Pulmonary artery endothelial cell (primary cell): ENCODE results near the gene EGR4. TPM values are rescaled to one million over a fixed set of nuclear protein-coding genes. Genes with fewer than 3 reads are reported as not detected.

Experiments used
- DNase-seq: peaks from one replicate; pipeline ENCODE4 v3.0.0-alpha.2; 2011; ENCODE audit warnings: low read depth, low spot score
- total RNA-seq: library from RNA; depleted of rRNA; stranded (reverse); fragments of >200 nt; gene quantifications from 2 replicates; pipeline ENCODE4 v1.2.3, GENCODE V29; 2014

Gene EGR4
- total RNA-seq, 1 donor from 2014 or later: not detected

DNA sequence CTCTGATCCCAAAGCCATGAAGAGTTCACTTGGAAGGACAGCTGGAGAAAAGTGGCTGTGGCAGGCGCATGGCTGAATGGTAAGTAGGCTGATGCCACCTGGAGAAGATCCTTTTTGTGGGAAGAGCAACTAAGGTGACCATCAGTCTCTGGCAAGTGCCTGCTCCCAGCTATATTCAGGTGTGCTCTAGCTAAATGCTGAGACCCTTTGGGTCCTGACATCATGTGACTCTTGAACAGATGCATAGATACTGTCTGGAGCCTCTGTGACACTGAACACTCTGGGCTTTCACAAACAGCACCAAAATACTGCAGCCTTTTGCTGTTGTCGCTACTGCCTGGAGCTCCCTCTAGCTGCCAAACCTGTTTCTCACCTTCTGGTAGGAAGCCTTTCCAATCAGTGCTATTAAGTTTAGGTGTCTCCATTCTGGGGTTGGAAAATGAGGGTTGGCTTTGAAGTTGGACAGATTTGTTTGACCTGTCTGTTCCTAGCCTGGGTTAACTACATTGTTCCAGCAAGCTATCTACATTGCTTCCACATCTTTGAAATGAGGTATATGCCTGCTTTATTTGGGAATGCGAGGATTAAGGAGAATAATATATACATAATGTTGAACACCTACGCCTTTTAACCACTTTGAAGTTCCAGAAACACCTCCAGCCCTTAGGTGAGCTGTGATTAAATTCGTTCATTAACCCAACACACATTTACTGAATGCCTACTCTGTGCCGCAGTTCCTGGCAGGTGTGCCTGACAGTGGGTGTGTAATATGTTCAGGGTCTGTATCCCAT lies 3.1 kb downstream of the EGR4 start:
- DNase-seq: no peak

DNA sequence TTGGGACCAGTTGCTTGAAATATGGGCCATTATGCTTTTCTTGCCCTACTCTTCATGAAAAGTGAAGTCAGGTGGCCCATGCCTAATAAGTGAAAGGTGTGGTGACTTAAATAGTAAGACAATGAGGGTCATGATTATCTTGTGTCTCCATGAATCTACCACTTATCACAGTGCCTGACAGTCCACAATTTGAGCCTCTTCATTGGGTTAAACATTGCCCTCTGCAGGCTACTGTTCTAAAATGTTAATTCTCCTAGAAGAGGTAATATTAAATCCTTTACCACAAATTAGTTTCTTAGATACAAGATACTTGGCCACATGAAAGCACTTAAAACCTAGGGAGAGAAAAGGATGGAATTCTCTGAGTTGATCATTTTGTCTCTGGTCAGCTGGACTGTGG lies 4.0 kb downstream of the EGR4 start:
- DNase-seq: no peak

DNA sequence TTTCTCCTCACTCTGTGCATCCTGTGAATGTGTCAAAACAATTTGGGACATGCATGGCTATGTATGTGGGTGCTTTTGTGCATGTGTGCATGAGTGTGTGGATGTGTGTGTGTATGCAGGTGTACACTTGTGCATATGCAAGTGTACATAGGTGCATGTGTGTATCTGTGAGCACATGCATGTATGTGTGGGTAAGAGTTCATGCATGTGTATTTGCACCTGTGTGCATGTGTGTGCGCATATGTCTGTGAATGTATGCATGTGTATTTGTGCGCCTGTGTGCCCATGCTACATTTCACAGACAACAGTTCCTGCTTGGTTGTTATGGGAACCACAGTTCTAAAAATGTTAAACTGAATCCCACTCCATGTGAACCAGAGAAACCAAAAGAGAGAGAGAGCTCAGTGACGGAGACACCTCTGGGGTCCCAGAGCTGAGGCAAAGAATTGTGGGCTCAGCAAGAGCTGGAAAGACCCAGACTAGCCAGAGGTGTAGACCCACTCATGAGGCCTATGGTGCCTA lies 7.2 kb downstream of the EGR4 start:
- DNase-seq: no peak

DNA sequence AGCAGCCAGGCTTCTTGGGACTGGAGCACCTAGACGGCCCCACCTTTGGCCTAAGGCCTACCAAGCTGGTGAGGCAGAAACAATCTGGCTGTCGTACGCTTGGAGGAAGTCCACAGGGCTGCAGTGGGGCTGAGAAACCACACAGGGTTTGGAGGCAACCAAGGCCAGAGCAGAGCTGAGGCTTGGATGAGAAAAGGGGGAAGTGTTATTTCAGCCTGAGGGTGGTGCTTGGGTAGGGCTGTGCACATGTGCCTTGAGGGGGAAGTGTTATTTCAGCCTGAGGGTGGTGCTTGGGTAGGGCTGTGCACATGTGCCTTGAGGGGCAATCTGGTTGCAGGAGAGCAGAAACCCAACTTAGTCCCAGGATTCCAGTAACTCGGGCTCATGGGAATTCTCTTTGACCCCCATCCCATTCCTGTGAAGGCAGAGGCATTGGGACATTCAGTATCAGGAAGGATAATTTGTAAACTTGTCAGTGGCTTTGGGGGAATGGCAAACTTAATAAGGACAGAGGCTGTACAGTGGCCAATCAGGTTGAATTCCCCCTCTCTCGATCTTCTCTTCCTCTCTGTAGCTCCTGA lies 8.1 kb downstream of the EGR4 start:
- no peak for DNase-seq

DNA sequence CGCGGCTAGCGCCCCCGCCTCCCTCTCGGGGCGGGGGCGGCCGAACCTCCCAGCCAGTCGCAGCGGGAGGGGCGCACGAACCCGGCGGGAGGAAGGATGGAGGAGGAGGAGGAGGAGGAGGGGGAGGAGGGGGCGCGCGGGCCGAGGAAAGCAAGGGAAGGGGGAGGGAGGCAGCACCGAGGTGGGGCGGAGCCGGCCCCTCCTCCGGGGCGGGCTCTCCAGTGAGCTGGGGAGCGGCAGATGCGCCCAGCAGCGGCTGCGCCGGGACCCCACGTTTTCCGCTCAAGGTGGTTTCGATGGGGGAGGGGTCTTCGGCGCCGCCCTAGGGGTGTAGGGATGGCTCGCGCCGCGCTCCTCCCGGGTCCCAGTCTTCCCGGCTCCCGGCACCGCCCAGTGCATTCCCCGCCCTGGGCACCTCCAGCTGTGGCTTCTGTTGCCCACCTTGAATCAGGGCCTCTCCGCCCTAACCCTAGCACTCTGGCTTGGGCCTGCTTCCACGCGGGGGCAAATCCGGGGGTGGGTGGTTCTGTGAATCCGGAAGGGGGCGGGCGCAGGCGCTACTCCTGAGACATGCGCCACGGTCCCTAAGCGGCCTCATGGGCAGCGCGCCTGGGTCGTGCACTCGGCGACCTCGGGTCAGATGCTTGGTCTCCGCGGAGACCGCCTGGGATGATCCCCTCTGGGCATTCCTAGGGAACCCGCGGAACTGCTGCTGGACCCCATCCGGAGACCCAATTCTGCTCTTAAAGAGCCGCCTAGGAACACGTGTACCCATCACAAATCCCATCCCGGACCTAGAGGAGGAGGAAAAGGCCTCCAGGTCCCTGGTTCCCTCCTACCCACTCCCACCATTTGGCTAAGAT lies 8.8 kb downstream of the EGR4 start, which contains the start of gene FBXO41:
FBXO41 (minus strand) TSS at position 183 of the 863 bp plus-strand sequence. CDS start 14,848 bp downstream, outside the sequence.
- DNase-seq: no peak

DNA sequence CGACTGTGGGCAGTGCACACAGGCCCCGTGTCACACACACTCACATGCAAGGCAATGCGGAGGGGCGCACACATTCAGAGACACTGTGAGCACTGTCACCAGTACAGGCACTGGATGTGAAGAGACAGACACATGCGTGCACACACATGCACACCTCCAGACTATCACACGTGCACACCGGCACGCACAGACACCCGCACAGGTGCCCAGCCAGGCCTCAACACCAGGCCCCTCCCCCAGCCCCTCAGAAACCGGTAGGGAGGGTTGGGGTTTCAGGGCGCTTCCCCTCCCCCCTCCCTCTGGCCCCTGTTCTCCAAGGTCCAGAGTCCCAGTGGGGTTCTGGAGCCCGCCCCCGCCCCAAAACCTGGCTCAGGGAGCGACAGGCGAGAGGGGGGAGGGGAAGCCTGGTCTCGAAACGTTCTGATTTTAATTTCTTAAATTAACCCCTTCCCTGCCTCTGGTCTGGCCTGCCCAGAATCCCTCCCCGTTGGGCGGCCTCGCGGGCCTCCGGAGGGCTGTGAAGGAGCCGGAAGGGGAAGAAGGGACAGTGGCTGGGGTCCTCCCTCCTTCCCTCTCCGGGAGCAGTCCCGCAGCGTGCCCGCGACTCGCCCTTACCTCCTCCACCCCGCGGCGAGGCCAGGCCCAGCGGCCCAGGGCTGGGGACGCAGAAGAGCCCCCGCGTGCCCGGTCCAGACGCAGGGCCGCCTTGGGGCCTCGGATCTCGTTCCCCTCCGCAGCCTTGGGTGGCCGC lies 9.6 kb downstream of the EGR4 start:
- DNase-seq: no peak

DNA sequence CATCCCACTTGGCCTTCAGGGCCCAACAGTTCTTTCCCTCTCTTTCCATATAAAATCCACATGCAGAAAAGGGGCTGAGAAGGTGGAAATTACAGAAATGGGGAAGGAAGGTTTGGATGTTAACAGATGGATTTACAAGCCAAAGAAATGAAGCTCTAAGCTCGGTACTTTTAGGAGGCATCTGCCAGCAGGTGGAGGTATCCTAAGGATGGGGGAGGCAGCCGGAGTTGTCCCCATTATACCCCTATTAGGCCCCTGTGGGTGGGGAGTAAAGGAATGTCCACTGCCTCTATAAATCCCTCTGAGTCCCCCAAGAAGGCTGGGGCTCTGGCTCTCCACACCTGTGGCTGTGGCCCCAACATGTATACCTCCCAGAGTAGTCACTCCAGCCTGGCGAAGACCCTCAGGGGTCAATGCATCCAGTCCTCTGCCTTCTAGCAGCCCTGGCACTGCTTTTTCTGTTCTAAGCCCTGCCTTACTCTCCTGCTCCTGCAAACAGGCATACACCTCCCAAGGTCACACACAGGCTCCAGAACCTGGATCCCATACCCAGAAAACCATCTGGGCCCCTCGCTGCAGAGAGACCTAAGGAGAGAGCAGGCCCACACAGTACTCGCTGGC lies 10.3 kb downstream of the EGR4 start:
- DNase-seq: no peak

DNA sequence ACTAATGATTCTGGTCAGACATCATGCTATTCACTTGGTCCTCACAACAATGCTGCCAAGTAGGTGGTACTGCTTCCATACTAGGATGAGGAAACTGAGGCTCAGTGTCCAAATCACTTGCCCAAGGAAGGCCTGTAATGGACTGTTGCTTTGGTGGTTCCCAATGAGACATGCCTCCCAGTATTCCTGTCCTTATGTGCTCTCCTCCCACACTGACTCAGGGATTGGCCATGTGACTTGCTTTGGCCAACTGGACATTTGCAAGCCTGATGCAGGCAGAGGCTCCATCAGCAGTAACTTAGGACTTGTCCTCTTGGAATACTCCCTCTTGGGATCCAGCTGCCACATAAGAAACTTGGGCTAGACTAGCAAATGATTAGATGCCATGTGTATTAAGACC lies 12.1 kb downstream of the EGR4 start:
- no peak for DNase-seq

DNA sequence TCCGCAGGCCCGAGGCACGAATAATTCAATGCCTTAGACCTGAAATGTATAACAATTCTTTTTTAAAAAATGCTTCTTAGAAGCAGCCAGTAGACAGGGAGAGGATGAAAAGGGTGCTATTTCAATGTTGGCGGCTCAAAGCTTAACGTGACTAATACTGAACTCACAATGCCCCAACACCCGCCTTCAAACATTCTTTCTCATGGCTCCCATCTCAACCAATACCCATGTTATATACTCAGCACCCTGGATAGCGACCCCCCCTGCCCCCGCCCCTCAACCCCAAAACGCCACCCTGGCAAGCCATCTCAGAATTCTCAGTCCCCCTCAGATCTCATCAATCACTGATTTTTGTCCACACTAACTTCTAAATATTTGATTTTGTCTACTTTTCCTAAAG lies 13.5 kb downstream of the EGR4 start:
- DNase-seq: no peak

DNA sequence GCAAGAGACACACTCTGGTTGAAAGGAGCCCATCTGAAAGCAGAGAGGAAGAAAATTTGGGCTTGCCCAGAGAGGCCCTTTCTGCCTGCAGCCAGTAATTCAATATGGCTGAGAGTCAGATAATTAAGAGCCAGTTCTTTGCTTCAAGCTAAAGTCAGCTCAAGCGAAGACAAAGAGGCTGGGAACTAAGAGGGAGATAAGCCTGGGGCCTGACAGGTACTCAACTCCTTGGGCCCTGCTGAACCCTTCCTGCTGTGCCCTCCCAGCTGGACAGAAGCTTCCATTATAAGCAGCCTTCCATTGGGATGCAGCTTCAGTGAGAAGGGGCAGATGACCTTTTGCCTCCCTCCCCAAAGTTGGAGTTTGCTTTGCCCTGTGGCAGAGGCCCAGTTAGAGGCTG lies 21.1 kb downstream of the EGR4 start:
- no peak for DNase-seq

DNA sequence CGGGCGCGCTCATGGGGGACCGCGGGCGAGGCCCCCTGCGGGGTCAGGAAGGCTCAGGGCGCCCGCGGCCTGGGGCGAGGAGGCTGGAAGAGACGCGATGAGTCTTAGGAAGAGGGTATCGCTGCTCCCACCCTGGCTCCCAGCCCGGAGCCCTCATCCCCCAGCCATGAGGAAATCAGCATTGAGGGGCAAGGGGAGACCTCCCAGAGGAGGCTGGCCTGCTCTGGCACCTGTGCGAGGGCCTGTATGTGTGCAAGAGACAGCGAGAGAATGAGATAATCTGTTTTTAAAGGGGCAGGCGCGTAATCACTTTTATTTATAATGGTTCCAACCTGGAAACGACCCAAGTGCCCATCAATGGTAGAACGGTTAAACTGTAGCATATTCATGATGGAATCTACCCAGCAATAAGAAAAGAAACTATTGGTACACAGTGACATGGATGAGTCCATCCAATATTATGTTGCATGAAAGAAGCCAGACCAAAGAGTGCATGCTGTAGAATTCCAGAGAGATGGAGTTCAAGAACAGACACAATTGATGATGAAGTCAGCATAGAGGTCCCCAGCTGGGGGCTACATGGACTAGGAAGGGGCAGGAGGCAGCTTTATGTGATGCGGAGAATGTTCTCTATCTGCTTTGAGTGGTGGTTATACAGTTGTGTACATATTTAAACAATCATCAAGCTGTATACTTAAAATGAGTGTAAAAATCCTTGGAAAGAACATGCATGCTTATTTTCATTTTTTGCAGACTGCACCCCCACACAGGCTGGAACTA lies 23.5 kb downstream of the EGR4 start:
- DNase-seq: no peak

DNA sequence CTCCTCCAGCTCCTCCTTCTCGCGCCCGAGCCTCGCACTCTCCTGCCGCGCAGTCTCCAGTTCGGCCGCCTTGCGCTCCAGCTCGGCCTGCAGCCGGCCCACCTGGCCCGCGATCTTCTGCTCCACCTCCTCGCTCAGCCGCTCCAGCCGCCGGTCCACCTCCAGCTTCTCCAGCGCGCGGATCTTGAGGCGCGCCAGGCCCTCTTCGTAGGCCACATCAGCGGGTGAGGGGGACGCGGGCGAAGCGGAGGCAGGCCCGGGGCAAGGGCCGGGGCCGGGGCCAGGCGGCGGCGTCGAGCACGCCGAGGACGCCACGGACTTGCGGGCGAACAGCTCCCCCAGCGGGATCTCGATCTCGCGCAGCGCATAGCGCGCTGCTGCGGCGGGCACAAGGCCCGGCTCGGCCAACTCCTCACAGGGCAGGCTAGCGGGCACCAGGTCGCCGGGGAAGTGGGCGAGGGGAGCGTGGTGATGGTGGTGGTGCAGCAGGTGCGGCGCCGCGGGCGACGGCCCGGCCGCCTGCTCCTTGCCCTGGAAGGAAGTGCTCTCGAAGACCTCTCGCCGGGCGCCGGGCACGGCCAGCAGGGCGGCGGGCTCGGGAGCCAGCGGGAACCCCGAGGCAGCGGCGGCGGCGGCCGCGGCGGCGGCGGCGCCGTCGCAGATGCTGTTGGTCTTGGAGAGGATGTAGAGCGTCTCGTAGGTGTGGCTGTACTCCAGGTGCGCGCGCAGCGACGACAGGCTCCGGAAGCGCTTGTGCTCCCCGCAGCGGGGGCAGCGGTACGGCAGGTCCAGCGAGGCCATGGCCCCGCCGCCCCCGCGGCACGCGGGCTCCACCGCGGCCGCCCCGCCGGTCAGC lies 24.3 kb downstream of the EGR4 start:
- DNase-seq: no peak

DNA sequence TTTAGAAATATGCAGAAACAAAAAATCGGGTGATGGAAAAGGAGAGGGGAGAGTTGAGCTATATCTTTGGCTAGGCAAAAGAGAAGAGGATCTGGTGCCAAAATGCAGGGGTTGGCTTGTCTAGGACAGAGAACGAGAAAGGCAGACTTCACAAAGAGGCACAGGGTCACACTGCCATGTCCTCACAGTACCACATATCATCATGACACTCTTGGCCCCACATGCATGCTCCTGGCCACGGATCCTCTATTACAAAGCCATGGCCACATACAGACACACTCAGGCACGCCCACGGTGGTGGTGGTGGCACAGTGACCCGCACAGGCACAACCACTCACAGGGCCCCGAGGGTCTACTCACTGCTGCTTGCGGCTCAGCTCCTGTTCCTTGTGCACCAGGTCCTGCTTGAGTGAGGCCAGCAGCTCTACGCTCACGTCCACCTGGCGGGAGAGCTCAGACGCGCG lies 24.9 kb downstream of the EGR4 start:
- no peak for DNase-seq

DNA sequence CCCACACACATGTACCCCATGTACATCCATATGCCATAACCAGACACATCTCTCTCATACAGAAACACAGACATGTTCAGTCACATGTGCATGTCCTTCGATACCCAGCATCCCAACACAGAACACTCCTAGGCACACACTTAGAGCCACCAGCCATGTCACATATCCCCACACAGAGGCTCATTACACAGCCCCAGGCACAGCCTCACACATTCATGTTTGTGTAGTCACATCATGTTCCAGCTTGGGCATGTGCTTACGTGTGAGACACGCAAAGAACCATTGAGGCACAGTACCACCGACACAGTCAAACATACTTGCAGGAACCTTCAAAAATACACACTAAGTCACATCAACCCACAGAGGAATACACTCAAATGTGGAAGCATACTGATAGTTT lies 26.3 kb downstream of the EGR4 start:
- no peak for DNase-seq

DNA sequence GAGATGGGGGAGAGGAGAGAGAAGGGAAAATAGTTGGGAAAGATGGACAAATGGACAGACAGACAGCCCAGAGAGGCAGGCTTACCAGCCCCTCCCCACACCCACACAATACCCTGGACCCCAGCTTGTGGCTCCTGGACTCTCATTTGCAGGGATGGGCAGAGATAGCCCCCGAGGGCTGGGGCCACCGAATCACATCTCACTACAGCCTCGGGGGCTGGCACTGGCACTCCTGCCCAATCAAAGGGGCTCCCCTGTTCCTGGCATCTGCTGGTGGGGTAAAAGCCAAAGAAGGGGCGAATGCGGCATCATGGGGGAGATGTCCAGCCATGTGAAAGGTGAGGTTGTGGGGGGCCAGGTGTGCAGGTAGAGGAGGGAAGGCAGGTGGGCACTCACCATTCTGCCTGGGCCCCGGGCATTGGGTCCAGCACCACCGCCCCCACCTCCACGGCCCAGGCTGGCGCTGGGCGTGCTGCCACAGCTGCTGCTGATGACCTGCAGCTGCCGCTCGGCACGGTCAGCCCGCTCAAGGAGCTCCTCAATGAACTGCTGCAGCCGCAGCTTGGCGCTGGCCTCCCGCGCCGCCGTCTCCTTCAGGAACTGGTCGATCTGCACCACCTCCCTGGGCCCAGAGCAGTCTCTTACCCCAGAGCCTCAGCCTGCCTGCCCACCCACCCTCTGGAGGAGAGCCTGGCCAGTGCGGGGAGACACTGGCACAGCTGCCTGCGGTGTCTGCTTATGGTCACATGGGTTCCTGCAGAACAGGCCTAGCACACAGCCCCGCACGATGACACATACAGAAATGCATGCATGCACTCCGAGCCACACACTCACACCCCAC lies 27.1 kb downstream of the EGR4 start:
- no peak for DNase-seq

DNA sequence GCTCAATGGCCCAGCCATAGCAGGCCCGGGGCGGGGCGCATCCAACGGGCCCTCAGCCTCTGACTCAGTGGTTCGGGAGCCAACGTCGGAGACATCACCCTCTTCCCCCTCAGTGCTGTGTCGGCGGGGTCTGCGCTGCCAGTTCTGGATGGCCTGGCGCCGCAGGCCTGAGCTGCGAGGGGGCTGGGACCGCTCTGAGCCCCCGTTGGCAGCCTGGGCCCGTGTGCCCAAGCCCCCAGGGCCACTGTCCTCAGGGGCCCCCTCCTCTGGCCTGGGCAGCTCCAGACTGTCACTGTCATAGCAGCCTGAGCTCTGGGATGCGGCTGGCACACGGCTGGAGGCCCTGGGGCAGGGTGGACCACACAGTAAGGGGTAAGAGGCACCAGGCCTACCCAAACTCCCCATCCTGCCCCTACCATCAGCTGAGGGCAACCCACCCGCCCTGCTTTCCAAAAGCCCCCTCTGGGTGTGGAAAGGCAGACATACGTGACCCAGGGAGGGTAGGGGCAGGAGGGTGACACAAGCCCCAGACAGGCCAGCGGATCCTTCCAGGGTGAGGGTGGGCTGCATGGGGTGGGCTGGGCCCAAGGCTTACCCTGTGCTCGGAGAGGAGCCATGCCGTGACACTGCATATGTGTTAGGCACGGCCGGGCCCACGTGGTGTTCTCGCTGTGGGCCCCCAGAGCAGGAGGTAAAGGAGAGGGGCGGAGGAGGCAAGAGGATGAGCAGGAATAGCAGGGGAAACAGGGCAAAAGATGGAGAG lies 27.9 kb downstream of the EGR4 start:
- no peak for DNase-seq

DNA sequence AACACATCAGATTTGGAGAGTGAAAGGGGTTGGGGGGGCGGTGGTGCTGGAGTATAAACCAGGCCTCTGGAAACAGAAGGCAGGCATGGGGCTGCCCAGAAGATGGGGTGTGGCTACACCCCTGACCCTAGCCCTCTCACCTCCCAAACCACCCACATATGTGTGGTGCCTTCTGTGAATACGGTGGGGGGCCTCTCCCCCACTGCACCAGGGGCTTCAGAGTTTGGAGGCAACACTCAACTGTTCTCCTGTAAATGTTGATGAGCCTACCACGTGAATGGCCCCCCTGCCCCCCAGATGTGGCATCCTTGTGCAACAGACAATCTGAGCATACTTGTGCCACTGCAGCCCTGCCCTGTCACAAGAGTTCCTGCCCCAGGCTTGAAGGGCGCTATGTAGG lies 28.6 kb downstream of the EGR4 start:
- DNase-seq: no peak

DNA sequence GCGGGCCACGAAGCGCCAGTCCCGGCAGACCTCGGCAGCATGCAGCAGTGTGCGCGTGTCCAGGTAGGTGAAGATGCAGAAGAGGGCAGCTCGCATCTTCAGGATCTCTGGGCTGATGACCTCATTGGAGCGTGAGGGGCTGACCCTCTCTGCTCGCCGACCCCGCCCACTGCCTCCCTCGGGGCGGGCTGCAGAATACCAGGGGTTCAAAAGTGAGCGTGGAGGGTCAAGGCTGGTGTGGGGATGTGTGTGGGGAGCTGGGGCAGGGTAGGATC lies 29.1 kb downstream of the EGR4 start:
- DNase-seq: no peak
